ENCODE results near the gene MORF4L1. TPM values are rescaled to one million over a fixed set of nuclear protein-coding genes. Genes with fewer than 3 reads are reported as not detected.
"Not testable (repeated sequence)": the region's sequence is repeated elsewhere in the genome, so short reads cannot be mapped to it uniquely, and the experiment has no call there.

The MORF4L1 gene
- total RNA-seq, 1 donor from 2014 or later: 296 TPM

GRCh38 chr15:78895471-78895870, 22.8 kb downstream of the MORF4L1 start:
- no peak for FAIRE-seq
- Histone ChIP-seq H3K27me3 (ENCODE audit: control insufficient read depth, insufficient read depth, low read length) (no peaks in the 10 kb centered on the region), H3K4me3 (ENCODE audit: low read depth, low read length) (no peak overlapping the region), H3K36me3 (ENCODE audit: control insufficient read depth, insufficient read depth, low read length) (peaks cover 12% of the 10 kb centered on the region)
- no peak for DNase-seq (ENCODE audit: low read depth)
- TF ChIP-seq CTCF (IDR thresholded peaks at IDR 0.05; ENCODE audit: insufficient read depth, low read length, severe bottlenecking): no peak

GRCh38 chr15:78898540-78898939, 25.9 kb downstream of the MORF4L1 start:
- no peak for TF ChIP-seq CTCF (IDR thresholded peaks at IDR 0.05; ENCODE audit: insufficient read depth, low read length, severe bottlenecking)
- FAIRE-seq (no peak), DNase-seq (ENCODE audit: low read depth) (no peak)
- no peaks in the 10 kb centered on the region for H3K27me3 ChIP-seq (ENCODE audit: control insufficient read depth, insufficient read depth, low read length)
- H3K4me3 ChIP-seq (ENCODE audit: low read depth, low read length): no peak overlapping the region
- peaks cover 10% of the 10 kb centered on the region for H3K36me3 ChIP-seq (ENCODE audit: control insufficient read depth, insufficient read depth, low read length)

GRCh38 chr15:78900819-78901533, 28.3 kb downstream of the MORF4L1 start:
- not testable (repeated sequence) for H3K4me3 ChIP-seq (ENCODE audit: low read depth, low read length); H3K36me3 ChIP-seq (ENCODE audit: control insufficient read depth, insufficient read depth, low read length); DNase-seq (ENCODE audit: low read depth); H3K27me3 ChIP-seq (ENCODE audit: control insufficient read depth, insufficient read depth, low read length); FAIRE-seq

GRCh38 chr15:78902281-78903032, 29.8 kb downstream of the MORF4L1 start:
- H3K4me3 ChIP-seq (ENCODE audit: low read depth, low read length); DNase-seq (ENCODE audit: low read depth); H3K27me3 ChIP-seq (ENCODE audit: control insufficient read depth, insufficient read depth, low read length); H3K36me3 ChIP-seq (ENCODE audit: control insufficient read depth, insufficient read depth, low read length); FAIRE-seq: not testable (repeated sequence)

- H3K36me3 ChIP-seq (ENCODE audit: control insufficient read depth, insufficient read depth, low read length): peaks cover 5% of the 10 kb centered on the region
- FAIRE-seq (no peak), DNase-seq (ENCODE audit: low read depth) (no peak)
- TF ChIP-seq CTCF (IDR thresholded peaks at IDR 0.05; ENCODE audit: insufficient read depth, low read length, severe bottlenecking): no peak
- H3K27me3 ChIP-seq (ENCODE audit: control insufficient read depth, insufficient read depth, low read length): no peaks in the 10 kb centered on the region
- H3K4me3 ChIP-seq (ENCODE audit: low read depth, low read length): no peak overlapping the region
These were observed 32.1 kb downstream of the MORF4L1 start for GRCh38 chr15:78904599-78905358.

GRCh38 chr15:78906316-78906620, 33.6 kb downstream of the MORF4L1 start:
- no peak overlapping the region for H3K4me3 ChIP-seq (ENCODE audit: low read depth, low read length)
- peaks cover 10% of the 10 kb centered on the region for H3K36me3 ChIP-seq (ENCODE audit: control insufficient read depth, insufficient read depth, low read length)
- no peaks in the 10 kb centered on the region for H3K27me3 ChIP-seq (ENCODE audit: control insufficient read depth, insufficient read depth, low read length)
- DNase-seq (ENCODE audit: low read depth) (peak; percentile 63), FAIRE-seq (no peak)
- no peak for TF ChIP-seq CTCF (IDR thresholded peaks at IDR 0.05; ENCODE audit: insufficient read depth, low read length, severe bottlenecking)
